Immature natural killer cell (primary cell): ENCODE results near the gene MAPKAPK2. TPM values are rescaled to one million over a fixed set of nuclear protein-coding genes. Genes with fewer than 3 reads are reported as not detected.
A peak's percentile ranks its signal among the peaks of the same experiment; 100 is the strongest.

Source experiments
- DNase-seq, 3 donors: peaks; one replicate each; pipeline ENCODE4 v3.0.0; 2022; ENCODE audit warnings: mixed read lengths in 1 of 3
- H3K27ac Mint-ChIP-seq, 6 donors: one replicate each; pipeline ENCODE4 v1.8.0; 2020; ENCODE audit warnings: mixed read lengths in 6 of 6, mild to moderate bottlenecking in 5 of 6, inconsistent platforms in 4 of 6, moderate library complexity in 3 of 6
- H3K27me3 Mint-ChIP-seq, 3 donors: one replicate each; pipeline ENCODE4 v1.8.0; 2020 to 2021; ENCODE audit warnings: low read depth in 3 of 3, mild to moderate bottlenecking in 3 of 3, mixed read lengths in 3 of 3, moderate library complexity in 3 of 3, inconsistent platforms in 1 of 3
- H3K36me3 Mint-ChIP-seq, 3 donors: one replicate each; pipeline ENCODE4 v1.8.0; 2020; ENCODE audit warnings: mixed read lengths in 3 of 3, inconsistent platforms in 2 of 3, mild to moderate bottlenecking in 2 of 3
- H3K4me1 Mint-ChIP-seq, 2 donors: one replicate each; pipeline ENCODE4 v1.8.0; 2020; ENCODE audit warnings: inconsistent platforms in 2 of 2, mild to moderate bottlenecking in 2 of 2, mixed read lengths in 2 of 2, moderate library complexity in 1 of 2
- H3K4me3 Mint-ChIP-seq, 5 donors: one replicate each; pipeline ENCODE4 v1.8.0; 2020; ENCODE audit warnings: mild to moderate bottlenecking in 5 of 5, mixed read lengths in 5 of 5, inconsistent platforms in 3 of 5, moderate library complexity in 3 of 5
- H3K9me3 Mint-ChIP-seq, 6 donors: one replicate each; pipeline ENCODE4 v1.8.0; 2020; ENCODE audit warnings: mild to moderate bottlenecking in 6 of 6, mixed read lengths in 6 of 6, inconsistent platforms in 4 of 6, moderate library complexity in 3 of 6
- polyA plus RNA-seq, 3 donors: library from polyadenylated mRNA; unstranded; fragments of 300-500 nt; fragmentation: Illumina TruSeq; gene quantifications; one replicate each; pipeline ENCODE4 v1.2.3, GENCODE V29; 2021

The MAPKAPK2 gene
- polyA plus RNA-seq, 3 donors from 2014 or later: 3.5 to 7.2 (median 4.1) TPM

DNA sequence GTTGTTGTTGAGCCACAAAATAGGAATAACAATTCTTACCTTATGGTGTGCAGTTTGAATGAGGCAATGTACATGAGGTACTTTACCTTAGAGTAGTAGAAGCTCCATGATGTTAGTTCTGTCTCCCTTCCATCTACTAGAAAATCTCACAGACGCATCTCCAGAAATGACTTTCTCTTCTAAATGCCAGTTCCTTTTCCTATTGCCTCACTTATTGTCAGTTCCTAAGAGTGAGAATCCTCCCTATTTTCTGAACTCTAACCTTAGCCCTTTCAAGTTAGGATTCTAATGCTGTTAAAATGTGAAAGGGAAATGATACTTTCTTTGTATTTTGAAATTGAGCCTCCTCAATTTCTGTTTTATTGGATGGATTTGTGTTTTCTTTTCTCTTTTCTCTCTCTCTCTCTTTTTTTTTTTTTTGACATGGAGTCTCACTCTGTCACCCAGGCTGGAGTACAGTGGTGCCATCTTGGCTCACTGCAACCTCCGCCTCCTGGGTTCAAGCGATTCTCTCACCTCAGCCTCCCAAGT is 18.6 kb upstream of the MAPKAPK2 start:
- Mint-ChIP-seq H3K27me3 (peaks cover 0 to 4% (median 3%) of the 10 kb centered on the region in 3 donors), H3K4me1 (peaks cover 14 to 36% of the 10 kb centered on the region in 2 donors), H3K27ac (no peak overlapping the region), H3K36me3 (no peaks in the 10 kb centered on the region), H3K4me3 (no peak overlapping the region), H3K9me3 (no peaks in the 10 kb centered on the region)
- no peak for DNase-seq

- H3K36me3 Mint-ChIP-seq: no peaks in the 10 kb centered on the region
- peaks cover 14 to 36% of the 10 kb centered on the region in 2 donors for H3K4me1 Mint-ChIP-seq
- H3K27me3 Mint-ChIP-seq: peaks cover 0 to 4% (median 3%) of the 10 kb centered on the region in 3 donors
These were observed 17.6 kb upstream of the MAPKAPK2 start for GRCh38 chr1:206666954-206667665.

DNA sequence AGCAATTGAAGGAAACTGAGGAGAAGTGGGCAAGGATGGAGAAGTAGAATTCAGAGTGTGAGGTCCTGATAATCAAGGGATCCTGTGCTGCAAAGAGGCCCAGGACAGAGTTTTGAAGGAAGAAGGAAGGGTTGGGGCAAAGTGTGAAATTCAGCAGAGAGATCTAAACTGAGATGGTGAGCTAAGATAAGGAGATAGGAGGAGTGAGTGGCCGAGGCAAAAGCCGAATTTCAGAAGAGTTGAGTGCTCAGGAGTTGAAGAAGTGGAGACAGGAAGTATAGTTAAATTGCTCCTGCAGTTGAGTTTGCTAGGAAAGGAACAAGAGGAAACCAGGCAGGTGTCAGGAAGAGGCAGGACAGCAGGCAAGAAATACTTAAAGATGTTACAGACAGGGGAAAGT is 16.4 kb upstream of the MAPKAPK2 start:
- no peaks in the 10 kb centered on the region for H3K9me3 Mint-ChIP-seq
- H3K27me3 Mint-ChIP-seq: peaks cover 0 to 4% (median 0%) of the 10 kb centered on the region in 3 donors
- DNase-seq: no peak
- peak overlapping the region; percentile 11 to 51 (median 44) for H3K4me3 Mint-ChIP-seq
- peaks cover 14 to 29% of the 10 kb centered on the region in 2 donors for H3K4me1 Mint-ChIP-seq
- H3K36me3 Mint-ChIP-seq: no peaks in the 10 kb centered on the region
- H3K27ac Mint-ChIP-seq: peak overlapping the region in 5 of 6 donors; percentile 1 to 74 (median 31)

More at GRCh38 chr1:206666954-206667665, 17.6 kb upstream of the MAPKAPK2 start:
- Mint-ChIP-seq H3K27ac (no peak overlapping the region), H3K9me3 (no peaks in the 10 kb centered on the region), H3K4me3 (no peak overlapping the region)
- no peak for DNase-seq

GRCh38 chr1:206668874-206669410 is 15.8 kb upstream of the MAPKAPK2 start:
- no peaks in the 10 kb centered on the region for H3K9me3 Mint-ChIP-seq
- no peak overlapping the region for H3K4me3 Mint-ChIP-seq
- H3K36me3 Mint-ChIP-seq: no peaks in the 10 kb centered on the region
- H3K27me3 Mint-ChIP-seq: peaks cover 0 to 4% (median 0%) of the 10 kb centered on the region in 3 donors
- no peak overlapping the region for H3K27ac Mint-ChIP-seq
- DNase-seq: no peak
- peaks cover 14 to 23% of the 10 kb centered on the region in 2 donors for H3K4me1 Mint-ChIP-seq

DNA sequence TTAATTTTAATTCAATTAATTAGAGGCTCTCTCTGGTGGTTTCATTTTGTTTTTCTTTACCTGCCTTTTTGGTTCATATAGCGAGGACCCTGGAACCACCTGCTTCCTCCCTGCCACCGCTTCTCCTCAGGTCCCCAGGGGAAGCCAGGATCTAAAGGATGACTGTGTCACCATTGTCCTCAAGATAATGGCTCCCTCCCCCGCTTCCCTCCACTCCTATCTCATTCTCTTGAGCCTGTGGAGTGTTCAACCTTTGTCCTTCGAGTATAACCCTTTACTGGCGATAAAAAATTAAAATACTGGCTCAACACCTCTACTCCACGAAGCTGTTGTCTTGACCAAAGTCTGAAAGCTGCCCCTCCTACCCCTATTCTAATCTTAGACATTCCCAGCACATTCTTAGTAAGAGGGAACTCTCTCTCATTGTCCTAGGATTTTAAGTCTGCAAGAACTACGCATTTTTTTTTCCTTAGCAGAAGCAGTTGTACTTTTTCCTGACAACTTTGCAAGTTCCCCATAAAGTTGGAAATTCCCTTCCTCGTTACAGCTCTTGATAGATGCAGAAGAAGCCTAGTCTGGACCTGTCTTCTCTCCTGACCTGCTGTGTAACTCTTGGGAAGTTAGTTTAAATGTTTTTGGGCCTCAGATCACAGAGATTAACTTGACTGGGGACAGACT is 12.6 kb upstream of the MAPKAPK2 start:
- Mint-ChIP-seq H3K4me1 (peaks cover 12 to 23% of the 10 kb centered on the region in 2 donors), H3K9me3 (no peaks in the 10 kb centered on the region), H3K36me3 (no peaks in the 10 kb centered on the region), H3K27ac (no peak overlapping the region), H3K4me3 (no peak overlapping the region), H3K27me3 (peaks cover 0 to 5% (median 0%) of the 10 kb centered on the region in 3 donors)
- no peak for DNase-seq

GRCh38 chr1:206672844-206673758 is 11.6 kb upstream of the MAPKAPK2 start:
- H3K4me1 Mint-ChIP-seq: peaks cover 6 to 13% of the 10 kb centered on the region in 2 donors
- DNase-seq: no peak
- H3K27me3 Mint-ChIP-seq: peaks cover 0 to 3% (median 0%) of the 10 kb centered on the region in 3 donors
- no peak overlapping the region for H3K27ac Mint-ChIP-seq
- H3K36me3 Mint-ChIP-seq: no peaks in the 10 kb centered on the region
- H3K4me3 Mint-ChIP-seq: no peak overlapping the region
- no peaks in the 10 kb centered on the region for H3K9me3 Mint-ChIP-seq

DNA sequence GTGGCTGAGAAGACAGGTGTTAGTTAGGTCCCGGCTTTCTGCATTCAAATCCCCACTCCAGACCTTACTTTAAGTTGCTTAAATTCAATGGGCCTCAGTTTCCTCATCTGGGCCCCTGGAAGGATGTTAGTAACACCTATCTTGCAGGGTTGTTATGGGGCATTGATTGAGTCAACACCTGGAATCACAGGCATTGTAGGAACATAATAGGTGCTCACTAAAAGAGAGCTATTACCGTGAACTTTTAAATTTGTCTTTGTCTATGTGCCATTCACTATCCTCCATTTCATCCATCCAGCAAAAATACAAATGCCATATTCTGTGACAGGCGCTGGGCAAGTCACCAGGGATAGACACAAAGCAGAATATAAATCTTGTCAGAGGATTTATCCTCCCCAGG is 10.5 kb upstream of the MAPKAPK2 start:
- peaks cover 0 to 6% of the 10 kb centered on the region in 2 donors for H3K4me1 Mint-ChIP-seq
- H3K27me3 Mint-ChIP-seq: peaks cover 0 to 2% (median 0%) of the 10 kb centered on the region in 3 donors
- H3K27ac Mint-ChIP-seq: no peak overlapping the region
- no peak overlapping the region for H3K4me3 Mint-ChIP-seq
- DNase-seq: no peak
- H3K36me3 Mint-ChIP-seq: no peaks in the 10 kb centered on the region
- H3K9me3 Mint-ChIP-seq: no peaks in the 10 kb centered on the region

- peaks cover 0 to 3% (median under 1%) of the 10 kb centered on the region in 3 donors for H3K27me3 Mint-ChIP-seq
- H3K4me1 Mint-ChIP-seq: peaks cover 1 to 7% of the 10 kb centered on the region in 2 donors
- H3K36me3 Mint-ChIP-seq: no peaks in the 10 kb centered on the region
- H3K9me3 Mint-ChIP-seq: no peaks in the 10 kb centered on the region
- no peak for DNase-seq
- H3K27ac Mint-ChIP-seq: no peak overlapping the region
- H3K4me3 Mint-ChIP-seq: no peak overlapping the region
These were observed 9.9 kb upstream of the MAPKAPK2 start for GRCh38 chr1:206674745-206675175.

GRCh38 chr1:206676499-206676898 is 8.2 kb upstream of the MAPKAPK2 start:
- Mint-ChIP-seq H3K4me3 (no peak overlapping the region), H3K4me1 (peaks cover 4 to 13% of the 10 kb centered on the region in 2 donors), H3K36me3 (no peaks in the 10 kb centered on the region), H3K9me3 (no peaks in the 10 kb centered on the region), H3K27ac (no peak overlapping the region), H3K27me3 (peaks cover 0 to 7% (median 4%) of the 10 kb centered on the region in 3 donors)
- DNase-seq: no peak

DNA sequence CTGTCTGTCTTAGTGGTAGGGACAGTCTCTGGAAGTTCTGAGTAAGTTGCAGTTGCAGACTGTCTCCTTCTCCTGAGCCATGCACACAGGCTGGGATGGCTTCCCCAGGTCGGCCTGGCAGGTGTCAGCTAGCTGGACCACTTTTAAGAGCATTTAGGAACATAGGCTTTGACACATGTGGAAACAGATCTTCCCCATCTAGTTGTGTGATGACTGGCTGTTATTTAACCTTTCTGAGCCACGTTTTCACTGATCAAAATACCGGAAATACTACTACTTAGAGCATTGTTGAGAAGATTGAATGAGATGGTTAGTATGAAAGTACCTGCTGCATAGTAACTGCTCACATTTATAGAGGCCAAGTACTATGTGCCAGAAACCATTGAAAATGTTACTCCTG is 6.2 kb upstream of the MAPKAPK2 start:
- Mint-ChIP-seq H3K27me3 (peaks cover 0 to 7% (median 4%) of the 10 kb centered on the region in 3 donors), H3K4me1 (peaks cover 4 to 13% of the 10 kb centered on the region in 2 donors), H3K36me3 (no peaks in the 10 kb centered on the region), H3K9me3 (no peaks in the 10 kb centered on the region), H3K4me3 (no peak overlapping the region), H3K27ac (no peak overlapping the region)
- DNase-seq: no peak

GRCh38 chr1:206679738-206680211 is 4.9 kb upstream of the MAPKAPK2 start:
- H3K4me3 Mint-ChIP-seq: no peak overlapping the region
- peaks cover 10 to 19% of the 10 kb centered on the region in 2 donors for H3K4me1 Mint-ChIP-seq
- no peak for DNase-seq
- H3K27me3 Mint-ChIP-seq: peaks cover 0 to 12% (median 4%) of the 10 kb centered on the region in 3 donors
- H3K36me3 Mint-ChIP-seq: no peaks in the 10 kb centered on the region
- peak overlapping the region in 3 of 6 donors; percentile 38 to 64 (median 50) for H3K27ac Mint-ChIP-seq
- H3K9me3 Mint-ChIP-seq: no peaks in the 10 kb centered on the region

DNA sequence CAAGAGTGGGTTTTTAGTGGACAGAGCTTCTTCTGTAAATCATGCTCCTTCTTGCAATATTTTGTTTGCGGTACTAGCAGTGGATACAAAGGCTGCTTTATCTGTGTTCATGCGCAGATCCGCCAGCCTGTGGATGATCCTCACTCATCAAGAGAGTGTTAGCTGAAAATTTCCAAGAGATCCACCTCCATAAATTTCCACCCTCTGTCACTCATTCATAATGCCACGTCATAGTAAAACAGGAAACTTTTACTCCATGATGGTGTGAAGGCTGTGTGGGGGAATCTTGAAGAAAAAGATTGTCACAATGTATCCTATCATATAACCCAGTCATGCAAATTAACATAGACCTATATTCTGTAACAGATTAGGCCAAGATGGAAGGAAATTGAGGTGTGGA is 4.4 kb upstream of the MAPKAPK2 start:
- no peak for DNase-seq
- no peak overlapping the region for H3K4me3 Mint-ChIP-seq
- H3K4me1 Mint-ChIP-seq: peaks cover 10 to 19% of the 10 kb centered on the region in 2 donors
- H3K27me3 Mint-ChIP-seq: peaks cover 1 to 13% (median 6%) of the 10 kb centered on the region in 3 donors
- H3K27ac Mint-ChIP-seq: no peak overlapping the region
- no peaks in the 10 kb centered on the region for H3K36me3 Mint-ChIP-seq
- no peaks in the 10 kb centered on the region for H3K9me3 Mint-ChIP-seq

DNA sequence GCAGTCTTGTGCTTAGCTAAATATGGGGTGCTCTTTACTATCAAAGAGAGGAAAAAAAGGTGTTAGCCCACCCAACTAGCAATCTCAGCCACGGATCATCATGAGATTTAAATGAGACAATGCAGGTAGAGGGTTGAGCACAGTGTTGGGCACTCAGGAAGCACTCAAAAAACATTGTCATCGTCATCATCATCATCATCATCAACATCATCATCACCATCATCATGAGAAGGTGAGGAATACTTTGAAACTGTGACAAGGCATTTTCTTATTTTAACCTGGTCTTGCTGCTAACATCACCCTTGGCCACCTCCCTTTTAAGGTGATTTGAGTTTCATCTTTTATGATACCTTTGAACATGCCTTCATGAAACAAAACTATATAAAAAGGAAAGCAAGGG is 3.3 kb upstream of the MAPKAPK2 start:
- Mint-ChIP-seq H3K4me1 (peaks cover 13 to 22% of the 10 kb centered on the region in 2 donors), H3K36me3 (peaks cover 0 to 3% (median 0%) of the 10 kb centered on the region in 3 donors), H3K9me3 (no peaks in the 10 kb centered on the region), H3K4me3 (no peak overlapping the region), H3K27ac (no peak overlapping the region), H3K27me3 (peaks cover 8 to 19% (median 12%) of the 10 kb centered on the region in 3 donors)
- no peak for DNase-seq
